IMR-90 (cell line): ENCODE results near the gene RHOXF1. TPM values are rescaled to one million over a fixed set of nuclear protein-coding genes. Genes with fewer than 3 reads are reported as not detected.

Source experiments
- ATAC-seq: fragments of 200-7000 bp; cut with Tn5 transposase; 2 replicates; pipeline ENCODE4 v1.9.1; 2020; ENCODE audit warnings: low read depth, mild to moderate bottlenecking, moderate library complexity
- BruUV-seq: library from RNA; stranded (reverse); fragments of 400-500 nt; replicated peaks from 2 replicates; lab custom pipeline; 2021; lab: Mats Ljungman, UMichigan
- CTCF ChIA-PET: fragments of 300-600 bp; formaldehyde crosslinking; extraction: SDS; loops from one replicate; lab custom pipeline; 2021; ENCODE audit warnings: antibody characterized with exemption; lab: Yijun Ruan, JAX
- POLR2A ChIA-PET: fragments of 300-600 bp; sonication (Branson Sonifier 250); formaldehyde crosslinking; loops from one replicate; lab custom pipeline; 2022; ENCODE audit warnings: antibody characterized with exemption; ENCODE audit not compliant: unreplicated experiment; lab: Charles Lee
- DNase-seq: peaks from one replicate; pipeline ENCODE4 v3.0.0; 2013
- H2AFZ ChIP-seq: replicated peaks from 2 replicates; pipeline ENCODE3; 2013; ENCODE audit warnings: low read length, mild to moderate bottlenecking; ENCODE audit not compliant: poor library complexity
- H2AK5ac ChIP-seq: 2 replicates; pipeline ENCODE4 v1.6.1; 2013; ENCODE audit warnings: low read depth, low read length, inconsistent platforms
- H2AK9ac ChIP-seq: replicated peaks from 2 replicates; pipeline ENCODE3; 2013; ENCODE audit warnings: mild to moderate bottlenecking, low read depth, low read length, moderate library complexity; ENCODE audit not compliant: poor library complexity
- H2BK120ac ChIP-seq: 2 replicates; pipeline ENCODE4 v1.6.1; 2013; ENCODE audit warnings: low read depth, low read length, inconsistent platforms
- H2BK15ac ChIP-seq: 3 replicates; pipeline ENCODE4 v1.6.1; 2013; ENCODE audit warnings: low read depth, low read length, inconsistent platforms
- H2BK20ac ChIP-seq: 2 replicates; pipeline ENCODE4 v1.6.1; 2013; ENCODE audit warnings: low read depth, mild to moderate bottlenecking, inconsistent platforms, low read length, moderate library complexity
- H2BK5ac ChIP-seq: 2 replicates; pipeline ENCODE4 v1.6.1; 2013; ENCODE audit warnings: mild to moderate bottlenecking, low read depth, low read length, inconsistent platforms; ENCODE audit not compliant: poor library complexity, severe bottlenecking
- H3K14ac ChIP-seq: replicated peaks from 2 replicates; pipeline ENCODE4 v1.6.1; 2013; ENCODE audit warnings: low read depth, low read length, inconsistent platforms
- H3K18ac ChIP-seq: 2 replicates; pipeline ENCODE4 v1.6.1; 2013; ENCODE audit warnings: low read depth, low read length, control low read depth
- H3K23ac ChIP-seq: 2 replicates; pipeline ENCODE4 v1.6.1; 2013; ENCODE audit warnings: low read depth, low read length, inconsistent platforms
- H3K27ac ChIP-seq: 2 replicates; pipeline ENCODE4 v1.5.1; 2013; ENCODE audit warnings: mild to moderate bottlenecking, control low read depth, low read length; ENCODE audit not compliant: insufficient read depth
- H3K27me3 ChIP-seq: 2 replicates; pipeline ENCODE4 v1.6.1; 2013; ENCODE audit warnings: low read length; ENCODE audit not compliant: control insufficient read depth, insufficient read depth
- H3K36me3 ChIP-seq: 2 replicates; pipeline ENCODE4 v1.6.1; 2013; ENCODE audit warnings: low read length, mixed read lengths; ENCODE audit not compliant: control insufficient read depth, insufficient read depth
- H3K4ac ChIP-seq: 2 replicates; pipeline ENCODE4 v1.6.1; 2013; ENCODE audit warnings: low read depth, low read length, inconsistent platforms
- H3K4me1 ChIP-seq: 2 replicates; pipeline ENCODE4 v1.6.1; 2013; ENCODE audit warnings: low read length, mixed read lengths; ENCODE audit not compliant: control insufficient read depth, insufficient read depth
- H3K4me2 ChIP-seq: 2 replicates; pipeline ENCODE4 v1.6.1; 2013; ENCODE audit warnings: low read depth, mild to moderate bottlenecking, control low read depth, low read length, moderate library complexity
- H3K4me3 ChIP-seq: 2 replicates; pipeline ENCODE4 v1.5.1; 2013; ENCODE audit warnings: low read depth, mild to moderate bottlenecking, control low read depth, low read length, moderate library complexity; ENCODE audit not compliant: insufficient read depth
- H3K56ac ChIP-seq: 2 replicates; pipeline ENCODE4 v1.6.1; 2013; ENCODE audit warnings: low read length, inconsistent platforms; ENCODE audit not compliant: insufficient read depth; ENCODE audit errors: extremely low read depth
- H3K79me1 ChIP-seq, 2 experiments: 2 replicates each; pipeline ENCODE4 v1.6.1; 2013; ENCODE audit warnings: low read length in 2 of 2, inconsistent platforms in 1 of 2, low read depth in 1 of 2
- H3K9ac ChIP-seq: 2 replicates; pipeline ENCODE4 v1.6.1; 2013; ENCODE audit warnings: low read depth, low read length, control low read depth
- H3K9me1 ChIP-seq: 2 replicates; pipeline ENCODE4 v1.6.1; 2013; ENCODE audit warnings: low read length, inconsistent platforms; ENCODE audit not compliant: insufficient read depth
- H3K9me3 ChIP-seq: 2 replicates; pipeline ENCODE4 v1.6.1; 2013; ENCODE audit warnings: low read length; ENCODE audit not compliant: control insufficient read depth, insufficient read depth
- H4K20me1 ChIP-seq: 2 replicates; pipeline ENCODE4 v1.6.1; 2013; ENCODE audit warnings: low read length, inconsistent platforms; ENCODE audit not compliant: insufficient read depth
- H4K5ac ChIP-seq: 2 replicates; pipeline ENCODE4 v1.6.1; 2013; ENCODE audit warnings: mild to moderate bottlenecking, low read depth, low read length, control low read depth
- H4K8ac ChIP-seq, 2 experiments: 2 replicates each; pipeline ENCODE4 v1.6.1; 2013; ENCODE audit warnings: low read depth in 2 of 2, low read length in 2 of 2, control low read depth in 1 of 2, inconsistent platforms in 1 of 2
- H4K91ac ChIP-seq: 2 replicates; pipeline ENCODE4 v1.6.1; 2013; ENCODE audit warnings: low read depth, low read length, inconsistent platforms; ENCODE audit not compliant: insufficient read depth
- BHLHE40 ChIP-seq: fragments of 150-350 bp; IDR thresholded peaks from 2 replicates; pipeline ENCODE4 v1.6.1; 2016; ENCODE audit warnings: mild to moderate bottlenecking, low read depth, low read length
- CEBPB ChIP-seq: IDR thresholded peaks from 2 replicates; pipeline ENCODE4 v1.6.1; 2012; ENCODE audit warnings: low read depth, low read length, improper control_type of control experiment
- CHD1 ChIP-seq: IDR thresholded peaks from 2 replicates; pipeline ENCODE4 v1.6.1; 2012; ENCODE audit warnings: low read depth, low read length, improper control_type of control experiment
- ELK1 ChIP-seq: fragments of 150-350 bp; IDR thresholded peaks from 2 replicates; pipeline ENCODE4 v1.6.1; 2016; ENCODE audit warnings: low read depth, mild to moderate bottlenecking, low read length, moderate library complexity, borderline replicate concordance
- FOS ChIP-seq: fragments of 150-350 bp; IDR thresholded peaks from 2 replicates; pipeline ENCODE4 v1.6.1; 2016; ENCODE audit warnings: low read depth, low read length
- MAFK ChIP-seq: IDR thresholded peaks from 2 replicates; pipeline ENCODE4 v1.6.1; 2012; ENCODE audit warnings: low read depth, low read length, improper control_type of control experiment
- MXI1 ChIP-seq: IDR thresholded peaks from 2 replicates; pipeline ENCODE4 v1.6.1; 2012; ENCODE audit warnings: low read depth, mild to moderate bottlenecking, low read length, moderate library complexity, borderline replicate concordance
- NFE2L2 ChIP-seq: fragments of 150-350 bp; IDR thresholded peaks from 2 replicates; pipeline ENCODE4 v1.6.1; 2016; ENCODE audit warnings: low read depth, mild to moderate bottlenecking, low read length
- RAD21 ChIP-seq: IDR thresholded peaks from 2 replicates; pipeline ENCODE4 v1.6.1; 2012; ENCODE audit warnings: low read length, improper control_type of control experiment
- RCOR1 ChIP-seq: IDR thresholded peaks from 2 replicates; pipeline ENCODE4 v1.6.1; 2012; ENCODE audit warnings: mild to moderate bottlenecking, low read length, improper control_type of control experiment; ENCODE audit not compliant: insufficient replicate concordance
- RFX5 ChIP-seq: IDR thresholded peaks from 2 replicates; pipeline ENCODE4 v1.8.0; 2012; ENCODE audit warnings: low read depth, mild to moderate bottlenecking, low read length, moderate library complexity
- SMC3 ChIP-seq: fragments of 150-350 bp; IDR thresholded peaks from 2 replicates; pipeline ENCODE4 v1.6.1; 2016; ENCODE audit warnings: low read depth, mild to moderate bottlenecking, antibody characterized with exemption, low read length, moderate library complexity
- USF2 ChIP-seq: fragments of 150-350 bp; IDR thresholded peaks from 2 replicates; pipeline ENCODE4 v1.6.1; 2017; ENCODE audit warnings: mild to moderate bottlenecking, antibody characterized with exemption, low read length, low read depth
- WGBS, 2 experiments: methylation state at CpG; one replicate each; pipeline versions ENCODE4 v1.1.5 to v1.1.7; 2013; ENCODE audit warnings: missing lambda C conversion rate in 2 of 2; ENCODE audit not compliant: insufficient read length in 1 of 2; ENCODE audit errors: extremely low coverage in 2 of 2; 5-methylcytosine and 5-hydroxymethylcytosine counted together
- dilution Hi-C: fragments of 300-500 bp; cut with HindIII; formaldehyde crosslinking; loops from one replicate; pipeline ENCODE4 v1.14.3; 2018; ENCODE audit warnings: low sequenced_read_pairs; ENCODE audit not compliant: unreplicated experiment
- in situ Hi-C: fragments of 300-500 bp; cut with MboI; formaldehyde crosslinking; loops from 3 replicates; pipeline ENCODE4 v1.14.3; 2019; ENCODE audit warnings: low sequenced_read_pairs, inconsistent platforms, mixed read lengths
- intact Hi-C: fragments of 100-400 bp; cut with micrococcal nuclease; formaldehyde crosslinking; loops from 2 replicates; pipeline ENCODE4 v1.10.0; 2022
- polyA plus RNA-seq, 3 experiments: library from polyadenylated mRNA; depleted of rRNA; stranded (reverse); fragments of >200 nt; gene quantifications; 2 replicates each; pipeline ENCODE4 v1.2.3, GENCODE V29; 2012; ENCODE audit warnings: low replicate concordance in 1 of 3
- total RNA-seq: library from RNA; depleted of rRNA; stranded (reverse); fragments of >200 nt; gene quantifications from 2 replicates; pipeline ENCODE4 v1.2.3, GENCODE V29; 2012

RHOXF1 gene
- total and polyA plus RNA-seq, 2 of the 4 experiments (the other 2 are of a cell fraction), result not detected

GRCh38 chrX:120125444-120125843 is 9.7 kb upstream of the RHOXF1 start:
- H2AK5ac ChIP-seq, result no peak overlapping the region
- no peak overlapping the region for H2BK15ac ChIP-seq
- H2BK5ac ChIP-seq, result no peak overlapping the region
- CTCF ChIA-PET, result no interaction called here
- H3K14ac ChIP-seq, result no peak overlapping the region
- no peaks in the 10 kb centered on the region; the same call in none of the 2 replicates for H3K27me3 ChIP-seq
- TF ChIP-seq MXI1 (no peak), SMC3 (no peak), RFX5 (no peak), RAD21 (no peak), FOS (no peak), MAFK (no peak), CEBPB (no peak), RCOR1 (no peak), BHLHE40 (no peak), NFE2L2 (no peak), ELK1 (no peak), CHD1 (no peak), USF2 (no peak)
- no peak overlapping the region for H3K27ac ChIP-seq
- in situ Hi-C loops (loop anchor here (25.0 kb wide), 1 partner anchor 163 kb away; no protein-coding TSS in a partner anchor), intact Hi-C loops (no loop called here), dilution Hi-C loops (no loop called here)
- H3K9me3 ChIP-seq, result no peaks in the 10 kb centered on the region
- H2BK120ac ChIP-seq, result no peak overlapping the region
- H4K91ac ChIP-seq, result no peak overlapping the region
- no peak overlapping the region for H3K56ac ChIP-seq
- POLR2A ChIA-PET, result no interaction called here
- H3K4me2 ChIP-seq, result peak overlapping the region; percentile 18; the same call in 1 of the 2 replicates
- no peak overlapping the region for H3K9ac ChIP-seq
- no peak overlapping the region for H3K4me3 ChIP-seq
- ATAC-seq (no peak; the same call in 1 of the 2 replicates), DNase-seq (no peak)
- H3K23ac ChIP-seq, result no peak overlapping the region
- no peak overlapping the region for H4K8ac ChIP-seq
- no peak overlapping the region for H4K5ac ChIP-seq
- no peaks in the 10 kb centered on the region for H3K4me1 ChIP-seq
- no peaks in the 10 kb centered on the region for H3K36me3 ChIP-seq
- H3K4ac ChIP-seq, result no peak overlapping the region
- no peaks in the 10 kb centered on the region for H4K20me1 ChIP-seq
- no CpG with 5 or more reads among the region's 3 CpGs for WGBS, 2 experiments
- H2BK20ac ChIP-seq, result no peak overlapping the region
- no peak overlapping the region for H3K18ac ChIP-seq
- BruUV-seq, result no TSS peak
- no peaks in the 10 kb centered on the region for H3K79me1 ChIP-seq
- no peaks in the 10 kb centered on the region for H3K9me1 ChIP-seq
- H2AK9ac ChIP-seq, result no peak overlapping the region
- peak overlapping the region; percentile 40 for H2AFZ ChIP-seq
